Omental fat pad (tissue), 4 donors: ENCODE data around the gene TMEM245. TPM values are rescaled to one million over a fixed set of nuclear protein-coding genes. Genes with fewer than 3 reads are reported as not detected.
"Not testable (repeated sequence)": the region's sequence is repeated elsewhere in the genome, so short reads cannot be mapped to it uniquely, and the experiment has no call there.

Experiments used
- ATAC-seq: fragments of 150-250 bp; one replicate; pipeline ENCODE4 v1.9.1; 2016; ENCODE audit warnings: mild to moderate bottlenecking, moderate library complexity; ENCODE audit not compliant: low FRiP score
- DNase-seq: peaks from one replicate; pipeline ENCODE4 v3.0.0-alpha.2; 2019; ENCODE audit warnings: low spot score
- total RNA-seq, 4 donors: library from RNA; depleted of rRNA; stranded (reverse); fragments of >200 nt; gene quantifications; one replicate each; pipeline ENCODE4 v1.1.0, GENCODE V29; 2016
- TF ChIP-seq, protein P1 (sequence below), 3 donors: fragments of 450-650 bp; IDR thresholded peaks; one replicate each; pipeline ENCODE4 v1.5.1; 2016 to 2017; ENCODE audit warnings: antibody characterized with exemption in 3 of 3, mild to moderate bottlenecking in 3 of 3, moderate library complexity in 2 of 3

TMEM245 gene
- total RNA-seq, 4 donors from 2014 or later = 64.8 to 91.5 (median 76.5) TPM

DNA sequence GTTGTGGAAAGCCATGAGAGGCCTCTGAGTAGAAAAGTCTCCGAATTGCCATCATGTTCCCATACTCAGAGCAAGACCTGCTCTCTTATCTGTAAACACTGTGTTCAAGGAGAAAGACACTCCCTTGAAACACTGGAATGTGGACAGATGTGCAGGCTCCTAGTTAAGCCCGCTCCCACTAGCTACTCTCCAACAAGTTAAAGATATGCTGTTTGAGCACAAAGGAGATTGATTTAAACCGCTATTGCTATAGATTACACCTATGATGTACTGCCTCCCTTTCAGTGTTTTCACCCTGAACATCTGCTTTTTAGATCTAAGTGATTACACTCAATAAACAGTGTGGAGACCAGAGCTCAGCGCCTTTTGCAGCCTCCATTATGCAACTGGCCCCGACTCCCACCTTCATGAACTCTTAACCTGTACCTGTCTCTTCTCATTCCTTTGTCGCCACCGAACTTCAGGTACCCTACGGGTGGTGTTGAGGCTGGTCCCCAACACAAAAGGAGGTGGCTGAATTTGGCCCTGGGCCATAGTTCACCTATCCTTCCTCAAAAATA lies 47.5 kb downstream of the TMEM245 start:
- no peak for ATAC-seq
- TF ChIP-seq, protein P1, sequence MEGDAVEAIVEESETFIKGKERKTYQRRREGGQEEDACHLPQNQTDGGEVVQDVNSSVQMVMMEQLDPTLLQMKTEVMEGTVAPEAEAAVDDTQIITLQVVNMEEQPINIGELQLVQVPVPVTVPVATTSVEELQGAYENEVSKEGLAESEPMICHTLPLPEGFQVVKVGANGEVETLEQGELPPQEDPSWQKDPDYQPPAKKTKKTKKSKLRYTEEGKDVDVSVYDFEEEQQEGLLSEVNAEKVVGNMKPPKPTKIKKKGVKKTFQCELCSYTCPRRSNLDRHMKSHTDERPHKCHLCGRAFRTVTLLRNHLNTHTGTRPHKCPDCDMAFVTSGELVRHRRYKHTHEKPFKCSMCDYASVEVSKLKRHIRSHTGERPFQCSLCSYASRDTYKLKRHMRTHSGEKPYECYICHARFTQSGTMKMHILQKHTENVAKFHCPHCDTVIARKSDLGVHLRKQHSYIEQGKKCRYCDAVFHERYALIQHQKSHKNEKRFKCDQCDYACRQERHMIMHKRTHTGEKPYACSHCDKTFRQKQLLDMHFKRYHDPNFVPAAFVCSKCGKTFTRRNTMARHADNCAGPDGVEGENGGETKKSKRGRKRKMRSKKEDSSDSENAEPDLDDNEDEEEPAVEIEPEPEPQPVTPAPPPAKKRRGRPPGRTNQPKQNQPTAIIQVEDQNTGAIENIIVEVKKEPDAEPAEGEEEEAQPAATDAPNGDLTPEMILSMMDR (IDR thresholded peaks at IDR 0.05) = no peak
- DNase-seq = no peak

DNA sequence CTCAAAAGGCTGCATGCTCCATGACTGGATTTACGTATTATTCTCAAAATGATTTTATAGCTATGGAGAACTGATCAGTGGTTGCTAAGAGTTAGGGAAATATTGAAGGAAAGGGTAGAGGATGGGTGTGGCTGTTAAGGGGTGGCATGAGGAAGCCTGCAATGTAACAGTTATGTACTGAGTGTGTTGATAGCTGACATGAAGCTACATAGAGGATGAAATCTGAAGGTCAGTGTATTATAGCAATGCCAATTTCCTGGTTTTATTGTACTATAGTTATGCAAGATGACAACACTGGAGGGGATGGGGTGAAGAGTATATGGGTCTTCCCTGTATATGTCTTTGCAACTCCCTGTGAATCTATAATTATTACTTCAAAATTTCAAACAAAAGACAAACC lies 51.0 kb downstream of the TMEM245 start:
- ATAC-seq = no peak
- no peak for DNase-seq
- TF ChIP-seq, protein P1 (IDR thresholded peaks at IDR 0.05) = no peak

DNA sequence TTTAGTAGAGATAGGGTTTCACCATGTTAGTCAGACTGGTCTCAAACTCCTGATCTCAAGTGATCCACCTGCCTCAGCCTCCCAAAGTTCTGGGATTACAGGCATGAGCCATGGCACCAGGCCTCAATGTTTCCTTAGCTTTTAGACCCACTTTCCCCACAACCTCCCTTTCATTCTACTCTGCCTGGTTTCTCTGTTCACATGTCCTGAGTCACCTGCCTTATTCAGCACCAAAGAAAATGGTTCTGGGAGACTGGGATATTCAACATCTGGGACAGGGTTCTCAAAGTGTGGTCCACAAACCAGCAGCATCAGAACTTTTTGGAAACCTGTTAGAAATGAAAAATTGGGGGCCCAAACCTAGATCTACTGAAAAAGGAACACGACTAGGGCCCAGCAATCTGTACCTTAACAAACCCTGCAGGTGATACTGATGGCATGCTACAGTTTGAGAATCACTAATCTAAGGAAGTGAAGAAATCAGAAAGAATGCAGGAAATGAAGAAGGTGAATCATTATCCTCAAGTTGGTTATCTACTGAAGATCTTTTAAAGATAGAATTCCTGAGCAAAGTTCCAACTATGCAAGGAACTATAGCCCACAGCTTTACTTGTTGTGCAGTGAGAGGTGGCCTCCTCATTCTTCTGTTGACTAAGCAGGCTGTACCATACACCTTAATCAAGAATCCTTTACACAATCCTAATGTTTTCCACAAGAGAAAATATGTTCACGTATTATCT lies 54.6 kb downstream of the TMEM245 start:
- DNase-seq = no peak
- TF ChIP-seq, protein P1 (IDR thresholded peaks at IDR 0.05) = no peak

DNA sequence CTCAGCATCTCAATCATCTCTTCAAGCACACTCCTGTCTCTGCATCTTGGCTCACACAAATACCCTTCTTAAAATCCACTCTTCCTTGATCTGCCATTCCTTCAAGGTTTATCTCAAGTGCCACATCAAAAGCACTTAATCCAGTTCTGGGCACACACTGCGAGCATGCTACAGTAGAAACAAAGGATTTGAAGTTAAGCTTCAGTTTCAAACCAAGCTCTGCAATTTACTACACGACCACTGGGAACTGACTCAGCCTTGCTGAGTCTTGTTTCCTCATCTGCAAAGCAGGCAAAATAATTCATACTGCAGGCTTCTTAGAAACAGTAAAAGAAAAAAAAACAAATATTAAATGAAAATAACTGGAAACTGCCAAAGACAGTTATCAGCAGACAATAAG lies 56.0 kb downstream of the TMEM245 start:
- TF ChIP-seq, protein P1 (IDR thresholded peaks at IDR 0.05) = no peak

More for the DNA sequence above, 54.6 kb downstream of the TMEM245 start:
- no peak for ATAC-seq

DNA sequence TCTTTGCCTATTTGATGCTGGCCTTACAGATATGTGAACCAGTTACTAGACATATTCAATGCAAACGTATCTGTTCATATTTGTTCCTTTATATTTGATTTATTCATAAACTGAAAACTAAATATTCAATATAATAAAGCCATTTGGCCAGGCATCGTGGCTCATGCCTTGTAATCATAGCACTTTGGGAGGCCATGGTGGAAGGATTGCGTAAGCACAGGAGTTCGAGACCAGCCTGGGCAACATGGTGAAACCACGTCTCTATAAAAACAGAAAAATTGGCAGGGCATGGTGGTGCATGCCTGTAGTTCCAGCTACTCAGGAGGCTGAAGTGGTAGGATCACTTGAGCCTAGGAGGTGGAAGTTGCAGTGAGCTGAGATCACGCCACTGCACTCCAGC lies 57.2 kb downstream of the TMEM245 start:
- no peak for DNase-seq
- no peak for ATAC-seq
- TF ChIP-seq, protein P1 (IDR thresholded peaks at IDR 0.05) = no peak

More for the DNA sequence above, 56.0 kb downstream of the TMEM245 start:
- ATAC-seq = no peak
- DNase-seq = no peak

DNA sequence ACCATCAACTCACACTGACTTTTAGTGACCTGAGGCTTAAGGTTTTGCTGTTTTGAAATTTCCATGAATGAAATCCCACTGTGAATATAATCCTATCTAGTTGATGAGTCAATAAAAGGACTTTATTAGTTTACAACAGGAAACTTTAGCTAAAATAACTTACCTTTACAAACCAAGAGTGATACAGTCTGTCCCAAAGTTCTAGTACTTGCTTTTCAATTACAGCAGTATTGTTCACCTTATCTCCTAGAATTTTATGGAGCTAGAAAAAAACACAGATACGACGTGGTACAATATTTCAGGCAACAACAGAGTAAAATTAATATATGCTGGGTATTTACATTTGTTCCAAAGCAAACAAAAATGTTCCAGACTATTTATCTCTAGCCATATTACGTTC lies 59.6 kb downstream of the TMEM245 start:
- DNase-seq (no peak), ATAC-seq (no peak)
- TF ChIP-seq, protein P1 (IDR thresholded peaks at IDR 0.05) = no peak

DNA sequence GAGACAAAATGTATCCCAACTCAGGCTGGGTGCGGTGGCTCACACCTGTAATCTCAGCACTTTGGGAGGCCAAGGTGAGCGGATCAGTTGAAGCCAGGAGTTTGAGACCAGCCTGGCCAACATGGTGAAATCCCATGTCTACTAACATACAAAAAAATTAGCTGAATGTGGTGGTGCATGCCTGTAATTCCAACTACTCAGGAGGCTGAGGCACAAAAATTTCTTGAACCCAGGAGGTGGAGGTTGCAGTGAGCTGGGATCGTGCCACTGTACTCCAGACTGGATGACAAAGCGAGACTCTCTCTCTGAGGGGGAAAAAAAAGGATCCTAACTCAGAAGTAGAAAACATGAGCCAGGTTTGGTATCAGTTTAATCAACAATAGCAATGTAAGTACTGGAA lies 66.6 kb downstream of the TMEM245 start:
- DNase-seq, ATAC-seq: not testable (repeated sequence)
